ENCODE data around the gene CLEC3A. TPM values are rescaled to one million over a fixed set of nuclear protein-coding genes. Genes with fewer than 3 reads are reported as not detected.

CLEC3A gene
- total RNA-seq (not detected), polyA plus RNA-seq (ENCODE audit: insufficient read length in 6 of 6) (under 1 TPM in 4 of 6 donors, not detected in 2; 0.14 to 0.22 (median 0.17) TPM)
- long read RNA-seq, donor 1, result 0 reads
- long read RNA-seq, donor 2, result 0 reads
- long read RNA-seq, donor 3, result 0 reads
- long read RNA-seq, donor 4, result 0 reads
- long read RNA-seq, donor 5, result 0 reads
- long read RNA-seq, donor 6, result 0 reads
- long read RNA-seq, donor 7, result 0 reads
- long read RNA-seq, donor 8, result 0 reads
- long read RNA-seq, donor 9, result 0 reads
- long read RNA-seq, donor 10, result 0 reads
- long read RNA-seq, donor 11, result 0 reads
- long read RNA-seq, donor 12, result 0 reads

DNA sequence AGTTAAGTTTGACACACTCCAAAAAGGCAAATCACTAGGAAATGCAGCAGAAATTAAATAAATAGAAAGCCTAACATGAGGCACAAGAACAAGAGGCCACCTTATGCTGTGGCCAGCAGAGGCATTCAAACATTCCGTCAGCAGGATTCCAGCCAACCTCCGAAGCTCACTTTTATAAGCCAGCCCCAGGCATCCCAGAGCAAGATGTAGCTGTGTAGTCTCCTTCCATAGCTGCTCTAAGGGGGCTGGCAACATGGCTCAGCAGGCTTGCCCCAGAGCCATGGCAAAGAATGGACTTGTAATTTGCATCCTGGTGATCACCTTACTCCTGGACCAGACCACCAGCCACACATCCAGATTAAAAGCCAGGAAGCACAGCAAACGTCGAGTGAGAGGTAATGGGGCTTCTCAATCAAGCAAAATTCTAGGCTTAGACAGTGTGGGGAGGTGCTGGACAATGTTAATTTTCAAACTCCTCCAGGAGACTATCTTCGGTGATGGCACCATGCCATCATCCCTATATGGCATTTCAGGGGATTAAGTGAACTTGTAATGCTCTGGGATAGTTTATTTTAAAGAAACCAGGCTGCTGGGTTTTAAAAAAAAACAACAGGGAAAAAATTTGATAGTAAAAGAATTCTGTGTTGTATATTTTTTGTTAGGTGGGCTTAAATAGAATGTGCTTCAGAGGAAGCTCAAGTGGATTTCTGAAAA is at the start of gene CLEC3A:
CLEC3A (plus strand) TSS at position 202 of the 714 bp plus-strand sequence; CDS start at position 281, 79 bp downstream.
- H3K27ac ChIP-seq, result no peak within 1 kb of the TSS
- ATAC-seq (no peak), DNase-seq (no peak)
- H3K4me3 ChIP-seq, result no peak within 1 kb of the TSS
- peaks cover 0 to 4% of the 10 kb centered on the region in 2 donors for H3K27me3 ChIP-seq
- H3K36me3 ChIP-seq, result no peaks in the 10 kb centered on the region
- TF ChIP-seq CTCF (IDR thresholded peaks at IDR 0.05), result no peak
- H3K4me1 ChIP-seq, result no peaks in the 10 kb centered on the region
- intact Hi-C loops (cut with DNase I), result no loop called here
- H3K9me3 ChIP-seq, result no peaks in the 10 kb centered on the region

DNA sequence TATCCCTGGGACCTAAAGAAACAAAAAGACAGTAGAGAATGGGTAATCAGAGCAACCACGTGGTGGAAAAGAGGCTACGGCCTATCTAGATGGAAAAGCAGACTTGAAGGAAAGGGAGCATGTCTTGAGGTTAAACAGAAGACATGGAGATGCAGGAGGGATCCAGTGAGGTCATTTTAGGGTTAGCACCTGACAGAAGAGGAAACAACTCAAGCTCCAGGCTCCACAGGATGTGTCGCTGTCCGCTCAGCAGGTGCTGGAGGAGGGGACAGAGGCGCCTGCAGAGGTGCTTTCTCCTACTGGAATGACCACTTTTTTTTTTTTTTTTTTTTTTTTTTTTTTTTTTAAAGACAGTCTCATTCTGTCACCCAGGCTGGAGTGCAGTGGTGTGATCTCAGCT is 47.5 kb upstream of the CLEC3A start:
- TF ChIP-seq CTCF (IDR thresholded peaks at IDR 0.05), result no peak
- intact Hi-C loops (cut with DNase I), result loop anchor here (5.0 to 10.0 kb wide), 3 partner anchors 290 to 740 kb away; no protein-coding TSS in a partner anchor
- H3K27ac ChIP-seq, result no peak overlapping the region
- H3K4me3 ChIP-seq, result no peak overlapping the region
- no peak for ATAC-seq
- H3K9me3 ChIP-seq, result no peaks in the 10 kb centered on the region
- H3K36me3 ChIP-seq, result no peaks in the 10 kb centered on the region
- H3K27me3 ChIP-seq, result peaks cover 0 to 18% of the 10 kb centered on the region in 2 donors
- no peak for DNase-seq
- no peaks in the 10 kb centered on the region for H3K4me1 ChIP-seq

DNA sequence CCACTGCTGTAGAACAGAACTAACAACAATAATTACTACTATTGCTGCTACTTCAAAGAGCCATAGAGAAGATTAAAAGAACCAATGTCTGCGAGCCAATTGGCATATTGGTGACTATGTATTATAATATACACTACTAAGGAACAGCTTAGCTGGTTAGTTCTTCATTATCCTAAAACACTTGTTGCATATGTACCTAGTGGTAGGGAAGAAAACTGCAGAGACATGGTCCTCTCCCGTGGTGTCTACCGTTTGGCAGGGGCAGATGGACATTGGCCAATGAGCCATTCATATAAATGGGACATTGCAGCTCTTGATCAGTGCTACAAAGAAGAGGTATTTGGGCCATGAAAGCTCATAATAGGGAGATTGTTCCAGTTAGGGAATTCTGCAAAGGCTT is 46.4 kb upstream of the CLEC3A start:
- Histone ChIP-seq H3K9me3 (no peaks in the 10 kb centered on the region), H3K27me3 (peaks cover 0 to 18% of the 10 kb centered on the region in 2 donors), H3K27ac (no peak overlapping the region), H3K4me1 (no peaks in the 10 kb centered on the region), H3K4me3 (no peak overlapping the region), H3K36me3 (no peaks in the 10 kb centered on the region)
- DNase-seq (no peak), ATAC-seq (no peak)
- TF ChIP-seq CTCF (IDR thresholded peaks at IDR 0.05), result no peak
- intact Hi-C loops (cut with DNase I), result loop anchor here (10.0 kb wide), 2 partner anchors 291 to 741 kb away; no protein-coding TSS in a partner anchor

DNA sequence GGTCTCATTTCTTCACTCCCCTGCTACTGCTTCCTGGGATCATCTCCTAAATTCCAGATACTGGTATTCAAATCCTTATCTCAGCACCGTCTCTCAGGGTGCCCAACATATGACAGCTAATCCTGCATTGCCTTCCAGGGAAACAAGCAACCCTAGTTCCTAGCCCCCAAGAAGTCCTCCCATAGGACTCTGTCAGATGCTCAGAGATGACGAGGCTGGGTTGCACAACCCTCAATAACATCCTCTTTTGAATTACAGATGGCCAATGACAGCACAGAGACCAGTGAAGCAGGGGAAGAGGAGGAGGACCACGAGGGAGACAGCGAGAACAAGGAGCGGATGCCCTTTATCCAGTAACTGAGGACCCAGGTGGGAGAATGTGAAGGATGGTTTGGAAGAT is 45.0 kb upstream of the CLEC3A start:
- no peak for TF ChIP-seq CTCF (IDR thresholded peaks at IDR 0.05)
- H3K9me3 ChIP-seq, result no peaks in the 10 kb centered on the region
- no peak overlapping the region for H3K27ac ChIP-seq
- no peaks in the 10 kb centered on the region for H3K36me3 ChIP-seq
- ATAC-seq (no peak), DNase-seq (no peak)
- no peaks in the 10 kb centered on the region for H3K4me1 ChIP-seq
- H3K4me3 ChIP-seq, result no peak overlapping the region
- peaks cover 0 to 12% of the 10 kb centered on the region in 2 donors for H3K27me3 ChIP-seq
- intact Hi-C loops (cut with DNase I), result loop anchor here (10.0 kb wide), 2 partner anchors 293 to 743 kb away; no protein-coding TSS in a partner anchor

- no peak for DNase-seq
- ATAC-seq, result no peak
- Histone ChIP-seq H3K27me3 (no peaks in the 10 kb centered on the region), H3K9me3 (no peaks in the 10 kb centered on the region), H3K36me3 (no peaks in the 10 kb centered on the region), H3K4me1 (no peaks in the 10 kb centered on the region), H3K4me3 (no peak overlapping the region), H3K27ac (no peak overlapping the region)
- intact Hi-C loops (cut with DNase I), result no loop called here
- TF ChIP-seq CTCF (IDR thresholded peaks at IDR 0.05), result no peak
Measured at GRCh38 chr16:77985111-77985510, 37.2 kb upstream of the CLEC3A start.
